Testis (tissue), 3 donors: ENCODE results near the gene SHB. TPM values are rescaled to one million over a fixed set of nuclear protein-coding genes. Genes with fewer than 3 reads are reported as not detected.

Source experiments
- DNase-seq: peaks from one replicate; pipeline ENCODE4 v3.0.0-alpha.2; 2019
- H3K27ac ChIP-seq, 2 donors: fragments of 200-600 bp; sonication (generic); one replicate each; pipeline ENCODE4 v1.5.1; 2019
- H3K27me3 ChIP-seq: fragments of 200-600 bp; sonication (generic); one replicate; pipeline ENCODE4 v1.5.1; 2019
- H3K36me3 ChIP-seq: fragments of 200-600 bp; sonication (generic); one replicate; pipeline ENCODE4 v1.5.1; 2017; ENCODE audit warnings: low read depth; ENCODE audit errors: missing control alignments
- H3K4me1 ChIP-seq: fragments of 200-600 bp; sonication (generic); one replicate; pipeline ENCODE4 v1.5.1; 2019
- H3K4me3 ChIP-seq, 2 donors: fragments of 200-600 bp; sonication (generic); one replicate each; pipeline ENCODE4 v1.5.1; 2017 to 2019
- H3K9me3 ChIP-seq: fragments of 200-600 bp; sonication (generic); one replicate; pipeline ENCODE4 v1.5.1; 2017
- POLR2A ChIP-seq: fragments of 450-650 bp; IDR thresholded peaks from one replicate; pipeline ENCODE4 v1.6.1; 2017; ENCODE audit warnings: antibody characterized with exemption, mild to moderate bottlenecking, moderate library complexity
- WGBS, 2 donors: methylation state at CpG; one replicate each; pipeline ENCODE4 v1.1.5; 2018; 5-methylcytosine and 5-hydroxymethylcytosine counted together
- intact Hi-C: fragments of 100-400 bp; cut with DNase I; formaldehyde crosslinking; loops from one replicate; pipeline ENCODE4 v1.15.1; 2023; ENCODE audit warnings: low total_unique reads
- polyA plus RNA-seq: library from polyadenylated mRNA; stranded (reverse); fragments of 350-450 nt; fragmentation: Illumina TruSeq; extraction: RNeasy Lipid Tissue Mini Kit (QIAGEN cat#74804); gene quantifications from one replicate; pipeline ENCODE4 v1.2.3, GENCODE V29; 2014; ENCODE audit warnings: low read depth, low replicate concordance; ENCODE audit not compliant: insufficient read depth
- total RNA-seq, 2 donors: library from RNA; depleted of rRNA; stranded (reverse); fragments of >200 nt; gene quantifications; one replicate each; pipeline ENCODE4 v1.2.3, GENCODE V29; 2016
- TF ChIP-seq, protein P1 (sequence below), 3 experiments: fragments of 450-650 bp in 2 of 3; fragments of 200-600 bp in 1 of 3; sonication (generic) in 1 of 3; IDR thresholded peaks; one replicate each; pipeline ENCODE4 v1.5.1; 2016 to 2019; ENCODE audit warnings: antibody characterized with exemption in 3 of 3, mild to moderate bottlenecking in 2 of 3, moderate library complexity in 1 of 3

The SHB gene
- total and polyA plus RNA-seq, 3 donors from 2014 or later, result 8.6 to 22.3 (median 21.2) TPM

DNA sequence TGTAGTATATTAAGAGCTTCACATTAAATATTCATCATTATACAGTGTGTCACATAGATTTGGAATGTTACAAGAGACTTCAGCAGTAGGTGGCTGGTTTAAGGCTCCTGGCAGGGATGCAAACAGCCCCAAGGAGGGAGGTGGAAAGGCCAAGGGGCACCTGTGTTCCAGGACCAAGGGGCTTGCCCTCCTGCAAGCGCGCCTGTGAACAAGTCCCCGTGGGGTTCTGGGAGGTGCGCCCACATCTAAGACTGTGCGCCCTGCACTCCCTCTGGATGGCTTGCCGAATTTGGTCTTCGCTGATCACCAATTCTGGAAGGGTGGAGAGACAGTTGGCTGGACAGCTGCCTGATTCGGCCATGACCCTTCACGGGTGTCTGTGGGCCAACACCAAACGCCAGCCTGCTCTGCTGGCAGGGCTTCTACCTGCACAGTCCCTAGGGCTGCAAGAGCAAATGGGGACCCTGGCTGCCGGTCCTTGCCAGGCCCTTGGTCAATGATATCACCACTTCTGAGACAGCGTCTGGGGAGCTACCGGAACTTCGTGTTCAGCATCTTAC is 153.0 kb downstream of the SHB start:
- intact Hi-C loops, result loop anchor here (10.0 kb wide), 1 partner anchor 149 kb away; the partner anchor contains the start of gene SHB

DNA sequence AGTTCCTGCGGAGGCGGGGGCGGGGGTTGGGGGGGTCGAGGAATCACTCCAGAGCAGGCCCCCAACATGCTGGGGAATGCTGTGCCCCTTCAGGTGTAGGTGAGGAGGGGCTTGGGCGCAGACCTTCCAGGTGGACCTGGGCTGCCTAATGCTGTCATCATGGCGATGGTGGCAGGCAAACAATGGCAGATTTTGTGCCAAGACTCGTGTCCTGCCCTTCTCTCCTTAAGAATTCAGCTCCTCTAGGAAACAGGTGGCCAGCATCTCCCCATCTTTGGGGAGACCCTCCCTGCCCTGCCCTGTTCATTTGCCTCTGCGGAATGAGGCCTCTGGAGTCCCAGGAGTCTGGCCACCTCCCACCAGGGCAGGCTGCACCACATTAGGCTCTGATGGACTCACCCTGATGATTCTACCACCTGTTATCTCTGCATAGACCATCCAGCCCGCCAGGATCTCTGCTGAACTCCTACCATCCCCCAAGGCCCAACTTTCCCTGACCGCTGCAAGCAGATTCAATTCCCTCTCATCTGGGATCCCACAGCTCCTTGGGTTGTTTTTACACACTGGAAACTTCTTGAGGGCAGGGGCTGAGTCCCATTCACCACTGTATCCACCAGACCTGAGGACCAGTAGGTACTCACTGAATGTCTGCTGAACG is 154.2 kb downstream of the SHB start:
- H3K27me3 ChIP-seq, result no peaks in the 10 kb centered on the region
- WGBS, 2 donors, result 84 to 93% methylated on average over 9 to 11 of the region's 11 CpGs
- H3K27ac ChIP-seq, result no peak overlapping the region
- intact Hi-C loops, result loop anchor here (10.0 kb wide), 1 partner anchor 150 kb away; the partner anchor contains the start of gene SHB
- H3K4me3 ChIP-seq, result no peak overlapping the region
- TF ChIP-seq POLR2A, result no peak
- TF ChIP-seq, protein P1, sequence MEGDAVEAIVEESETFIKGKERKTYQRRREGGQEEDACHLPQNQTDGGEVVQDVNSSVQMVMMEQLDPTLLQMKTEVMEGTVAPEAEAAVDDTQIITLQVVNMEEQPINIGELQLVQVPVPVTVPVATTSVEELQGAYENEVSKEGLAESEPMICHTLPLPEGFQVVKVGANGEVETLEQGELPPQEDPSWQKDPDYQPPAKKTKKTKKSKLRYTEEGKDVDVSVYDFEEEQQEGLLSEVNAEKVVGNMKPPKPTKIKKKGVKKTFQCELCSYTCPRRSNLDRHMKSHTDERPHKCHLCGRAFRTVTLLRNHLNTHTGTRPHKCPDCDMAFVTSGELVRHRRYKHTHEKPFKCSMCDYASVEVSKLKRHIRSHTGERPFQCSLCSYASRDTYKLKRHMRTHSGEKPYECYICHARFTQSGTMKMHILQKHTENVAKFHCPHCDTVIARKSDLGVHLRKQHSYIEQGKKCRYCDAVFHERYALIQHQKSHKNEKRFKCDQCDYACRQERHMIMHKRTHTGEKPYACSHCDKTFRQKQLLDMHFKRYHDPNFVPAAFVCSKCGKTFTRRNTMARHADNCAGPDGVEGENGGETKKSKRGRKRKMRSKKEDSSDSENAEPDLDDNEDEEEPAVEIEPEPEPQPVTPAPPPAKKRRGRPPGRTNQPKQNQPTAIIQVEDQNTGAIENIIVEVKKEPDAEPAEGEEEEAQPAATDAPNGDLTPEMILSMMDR (IDR thresholded peaks at IDR 0.05), result no peak
- H3K36me3 ChIP-seq, result no peaks in the 10 kb centered on the region
- no peak for DNase-seq
- H3K4me1 ChIP-seq, result peaks cover 5% of the 10 kb centered on the region
- H3K9me3 ChIP-seq, result no peaks in the 10 kb centered on the region

More for the DNA sequence above, 153.0 kb downstream of the SHB start:
- Histone ChIP-seq H3K27ac (no peak overlapping the region), H3K36me3 (no peaks in the 10 kb centered on the region), H3K9me3 (no peaks in the 10 kb centered on the region), H3K4me1 (peaks cover 5% of the 10 kb centered on the region), H3K4me3 (no peak overlapping the region), H3K27me3 (no peaks in the 10 kb centered on the region)
- TF ChIP-seq, protein P1 (IDR thresholded peaks at IDR 0.05), result no peak
- no peak for TF ChIP-seq POLR2A
- DNase-seq, result no peak
- WGBS, 2 donors, result 87 to 94% methylated on average over 8 to 14 of the region's 14 CpGs

DNA sequence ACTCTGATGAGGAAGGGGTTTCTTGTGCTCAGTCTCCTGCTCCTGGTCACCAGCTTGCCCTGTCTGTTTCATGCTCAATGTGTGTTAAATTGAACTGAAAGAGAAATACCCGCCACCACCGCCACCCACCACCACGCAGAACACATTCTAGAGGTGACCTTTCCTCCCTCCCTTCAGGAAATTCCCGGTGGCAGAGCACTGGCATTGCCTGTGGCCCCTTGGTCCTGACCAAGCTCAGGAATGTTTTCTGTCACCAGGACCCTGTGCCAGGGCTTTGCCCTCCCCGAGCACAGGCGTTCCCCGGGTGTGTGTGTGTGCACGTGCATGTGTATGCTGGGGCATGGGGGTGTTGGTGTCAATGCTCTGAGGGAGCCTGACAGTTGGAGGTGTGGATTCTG is 154.9 kb downstream of the SHB start:
- intact Hi-C loops, result loop anchor here (10.0 kb wide), 1 partner anchor 151 kb away; the partner anchor contains the start of gene SHB
- no peak for DNase-seq
- TF ChIP-seq POLR2A, result no peak
- TF ChIP-seq, protein P1 (IDR thresholded peaks at IDR 0.05), result no peak
- no peak overlapping the region for H3K4me3 ChIP-seq
- no peak overlapping the region for H3K27ac ChIP-seq
- peaks cover 5% of the 10 kb centered on the region for H3K4me1 ChIP-seq
- H3K27me3 ChIP-seq, result no peaks in the 10 kb centered on the region
- no peaks in the 10 kb centered on the region for H3K36me3 ChIP-seq
- WGBS, 2 donors, result 87 to 93% methylated on average over 3 to 8 of the region's 8 CpGs
- H3K9me3 ChIP-seq, result no peaks in the 10 kb centered on the region

DNA sequence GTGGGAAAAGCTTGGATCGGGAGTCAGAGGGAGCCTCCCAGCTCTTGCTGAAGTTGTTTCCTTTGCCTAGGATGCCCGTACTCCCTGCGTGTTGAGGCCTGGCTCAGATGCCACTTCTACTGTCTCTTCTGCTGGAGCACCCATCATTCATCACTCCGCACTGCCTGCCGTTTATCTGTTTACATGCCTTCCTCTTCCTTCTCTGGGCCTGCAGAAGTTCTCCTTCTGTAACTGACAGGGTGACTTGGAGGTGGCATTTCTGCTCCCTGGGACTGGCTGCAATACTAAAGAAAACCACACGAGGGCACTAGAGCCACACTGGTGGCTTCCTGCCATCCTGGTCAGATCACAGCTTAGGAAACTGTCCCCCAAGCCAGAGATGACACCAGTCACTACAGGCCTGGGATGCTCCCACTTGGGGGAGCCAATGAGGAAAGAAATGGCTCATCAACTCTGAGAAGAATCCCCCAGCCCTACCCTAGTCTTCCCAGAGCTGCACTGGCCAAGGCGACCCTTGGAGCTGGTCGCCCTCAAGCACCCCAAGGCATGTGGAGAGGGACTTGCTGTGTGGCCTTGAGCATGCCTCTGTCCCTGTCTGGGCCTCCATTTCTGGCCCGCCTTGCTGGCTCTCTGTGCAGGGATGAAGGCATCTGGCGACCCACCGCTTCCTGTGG is 155.4 kb downstream of the SHB start:
- 51 to 67% methylated on average over 9 to 11 of the region's 11 CpGs for WGBS, 2 donors
- Histone ChIP-seq H3K9me3 (no peaks in the 10 kb centered on the region), H3K4me1 (peaks cover 5% of the 10 kb centered on the region), H3K27me3 (no peaks in the 10 kb centered on the region), H3K4me3 (no peak overlapping the region), H3K36me3 (no peaks in the 10 kb centered on the region), H3K27ac (no peak overlapping the region)
- TF ChIP-seq, protein P1 (IDR thresholded peaks at IDR 0.05), result peak; percentile 82 to 97 (median 90)
- TF ChIP-seq POLR2A, result no peak
- peak; percentile 84 for DNase-seq
- intact Hi-C loops, result loop anchor here (10.0 kb wide), 1 partner anchor 151 kb away; the partner anchor contains the start of gene SHB
